GM19025 (cell line): Measurements from ENCODE around the gene EFCAB3.
"Not testable (repeated sequence)": the region's sequence is repeated elsewhere in the genome, so short reads cannot be mapped to it uniquely, and the experiment has no call there.

ENCODE experiments used
- ATAC-seq: cut with Tn5 transposase; IDR thresholded peaks from one replicate; pipeline ENCODE4 v1.9.1; 2021; ENCODE audit warnings: mild to moderate bottlenecking, low read depth, moderate library complexity; ENCODE audit not compliant: unreplicated experiment

EFCAB3 gene

GRCh38 chr17:62380253-62380652, at the start of gene EFCAB3:
TSS of gene EFCAB3 (plus strand) at chr17:62380553. CDS start at chr17:62382980, 2,427 bp downstream.
- ATAC-seq: no peak

DNA sequence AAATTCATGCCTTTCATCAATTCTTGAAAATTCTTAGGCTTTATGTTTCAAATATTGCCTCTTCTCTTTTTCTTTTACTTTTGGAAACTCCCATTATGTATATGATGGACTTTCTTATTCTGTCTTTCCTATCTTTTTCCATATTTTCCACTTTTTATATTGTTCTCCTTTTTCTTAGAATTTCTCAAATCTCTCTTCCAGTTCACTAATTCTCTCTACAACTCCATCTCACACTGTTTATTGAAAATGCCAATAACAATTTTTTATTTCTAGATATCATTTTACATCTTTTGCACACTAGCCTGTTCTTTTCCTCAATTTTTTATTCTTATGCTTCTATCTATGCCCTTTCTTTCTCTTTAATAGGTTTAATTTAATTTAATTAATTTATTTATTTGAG, 43.8 kb upstream of the EFCAB3 start:
- no peak for ATAC-seq

GRCh38 chr17:62343764-62344270, 36.5 kb upstream of the EFCAB3 start:
- ATAC-seq: no peak

- no peak for ATAC-seq
These were observed 29.2 kb upstream of the EFCAB3 start for GRCh38 chr17:62351176-62351575.

GRCh38 chr17:62366191-62366590, 14.2 kb upstream of the EFCAB3 start:
- no peak for ATAC-seq

- ATAC-seq: no peak
These were observed 1.2 kb downstream of the EFCAB3 start for GRCh38 chr17:62381561-62381960.

GRCh38 chr17:62388856-62389255, 8.5 kb downstream of the EFCAB3 start:
- no peak for ATAC-seq

- ATAC-seq: no peak
These were observed 12.6 kb downstream of the EFCAB3 start for GRCh38 chr17:62392908-62393307.

DNA sequence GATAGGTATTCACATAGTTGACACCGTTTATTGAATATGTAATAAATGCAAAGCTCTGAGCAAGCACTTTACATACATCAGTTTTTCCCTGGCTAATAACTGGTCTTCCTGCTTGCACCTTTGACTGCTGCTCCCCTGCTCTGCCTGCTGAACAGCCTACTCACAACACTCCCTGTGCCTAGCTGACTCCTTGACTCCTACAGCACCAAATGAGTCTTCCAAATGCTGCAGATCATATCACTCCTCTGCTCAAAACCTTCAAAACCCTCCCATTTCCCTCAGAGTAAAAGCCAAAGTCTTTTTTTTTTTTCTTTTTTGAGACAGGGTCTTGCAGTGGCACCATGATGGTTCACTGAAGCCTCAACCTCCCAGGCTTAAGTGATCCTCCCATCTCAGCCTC, 18.5 kb downstream of the EFCAB3 start:
- no peak for ATAC-seq

GRCh38 chr17:62405451-62405850, 25.1 kb downstream of the EFCAB3 start:
- no peak for ATAC-seq

DNA sequence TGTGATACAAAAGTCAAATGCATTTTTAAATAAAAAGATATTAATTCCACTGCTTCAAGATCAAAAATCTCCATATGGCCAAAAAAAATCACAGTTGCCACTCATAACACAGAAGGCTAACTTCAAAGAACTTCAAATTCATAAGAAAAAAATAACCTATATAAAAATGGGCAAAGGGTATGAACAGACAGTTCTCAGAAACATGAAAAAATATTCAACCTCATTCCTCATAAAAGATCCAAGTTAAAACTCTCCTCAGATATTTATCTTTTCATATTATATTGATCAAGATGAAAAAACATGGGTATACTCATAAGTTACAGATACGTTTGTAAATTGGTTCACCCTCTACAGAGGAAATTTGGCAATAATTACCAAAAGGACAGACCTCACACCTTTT, 32.7 kb downstream of the EFCAB3 start:
- not testable (repeated sequence) for ATAC-seq

DNA sequence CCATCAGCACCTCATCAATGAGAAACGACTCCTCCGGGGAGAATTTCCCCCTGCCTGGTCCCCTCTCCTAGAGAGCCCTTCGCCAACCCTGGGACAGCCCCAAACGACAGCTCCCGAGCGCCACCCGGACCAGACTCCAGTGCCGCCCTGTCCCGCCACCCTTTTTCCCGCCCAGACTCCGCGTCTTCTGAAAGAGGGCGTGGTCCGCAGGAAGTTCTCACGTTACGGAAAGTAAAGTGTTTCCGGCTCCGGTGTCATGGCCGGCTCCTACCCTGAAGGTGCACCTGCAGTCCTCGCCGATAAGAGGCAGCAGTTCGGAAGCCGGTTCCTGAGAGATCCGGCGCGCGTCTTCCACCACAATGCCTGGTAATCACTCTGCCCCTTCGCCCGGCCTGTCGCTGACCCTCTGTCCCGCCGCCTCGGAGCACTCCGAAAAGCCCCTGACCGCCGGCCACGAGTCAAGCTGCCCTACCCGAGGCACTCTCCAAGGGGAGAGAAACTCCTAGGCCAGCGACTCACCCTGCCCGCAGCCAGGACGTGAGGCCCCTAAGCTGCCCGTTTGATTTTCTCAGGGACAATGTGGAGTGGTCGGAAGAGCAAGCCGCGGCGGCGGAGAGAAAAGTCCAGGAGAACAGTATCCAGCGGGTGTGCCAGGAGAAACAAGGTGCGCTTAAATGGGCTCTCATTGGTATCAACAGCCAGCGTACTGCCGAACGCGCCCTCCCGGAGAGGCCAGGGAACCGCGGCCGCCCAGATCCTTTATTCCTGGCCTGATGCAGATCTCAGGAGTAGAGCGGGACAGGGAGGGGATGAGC, 43.5 kb downstream of the EFCAB3 start, which contains the start of gene METTL2A:
TSS of gene METTL2A (plus strand) at position 251 of the 815 bp plus-strand sequence. CDS start at position 257, 6 bp downstream.
- peak; percentile 86 for ATAC-seq

GRCh38 chr17:62426214-62426613, 45.9 kb downstream of the EFCAB3 start:
- not testable (repeated sequence) for ATAC-seq

DNA sequence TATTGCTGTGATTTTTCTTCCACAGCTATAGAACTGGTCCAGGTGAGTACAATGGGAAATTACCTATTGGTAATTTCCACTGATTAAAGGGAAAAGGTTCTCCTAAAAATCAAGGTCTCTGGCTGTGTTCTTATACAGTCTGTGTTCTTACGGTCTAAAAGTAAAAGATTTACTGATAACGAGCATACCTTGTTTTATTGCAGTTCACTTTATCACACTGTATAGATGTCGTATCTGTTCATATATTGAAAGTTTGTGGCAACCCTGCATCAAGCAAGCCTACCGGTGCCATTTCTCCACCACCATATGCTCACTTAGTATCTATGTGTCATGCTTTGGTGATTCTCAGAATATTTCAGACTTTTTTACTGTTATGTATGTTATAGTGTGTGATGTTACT, 54.9 kb downstream of the EFCAB3 start:
- ATAC-seq: not testable (repeated sequence)

DNA sequence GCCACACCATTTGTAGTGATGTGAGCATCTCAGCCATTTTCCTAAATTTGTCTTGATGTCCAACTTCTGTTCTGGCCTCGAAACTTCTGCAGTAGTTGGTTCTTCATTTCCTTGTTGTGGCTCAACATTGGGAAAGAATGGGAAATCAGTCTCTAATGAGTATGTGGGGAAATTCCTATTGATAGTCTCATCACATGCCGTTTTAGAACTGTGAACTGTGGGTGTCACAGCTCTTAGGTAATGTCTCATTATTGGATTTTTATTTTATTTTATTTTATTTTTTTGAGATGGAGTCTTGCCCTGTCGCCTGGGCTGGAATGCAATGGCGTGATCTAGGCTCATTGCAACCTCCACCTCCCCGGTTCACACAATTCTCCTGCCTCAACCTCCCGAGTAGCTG, 60.8 kb downstream of the EFCAB3 start:
- ATAC-seq: not testable (repeated sequence)

GRCh38 chr17:62444063-62444462, 63.7 kb downstream of the EFCAB3 start:
- no peak for ATAC-seq

- not testable (repeated sequence) for ATAC-seq
These were observed 65.4 kb downstream of the EFCAB3 start for GRCh38 chr17:62445791-62446190.

GRCh38 chr17:62452195-62452594, 71.8 kb downstream of the EFCAB3 start:
- not testable (repeated sequence) for ATAC-seq

DNA sequence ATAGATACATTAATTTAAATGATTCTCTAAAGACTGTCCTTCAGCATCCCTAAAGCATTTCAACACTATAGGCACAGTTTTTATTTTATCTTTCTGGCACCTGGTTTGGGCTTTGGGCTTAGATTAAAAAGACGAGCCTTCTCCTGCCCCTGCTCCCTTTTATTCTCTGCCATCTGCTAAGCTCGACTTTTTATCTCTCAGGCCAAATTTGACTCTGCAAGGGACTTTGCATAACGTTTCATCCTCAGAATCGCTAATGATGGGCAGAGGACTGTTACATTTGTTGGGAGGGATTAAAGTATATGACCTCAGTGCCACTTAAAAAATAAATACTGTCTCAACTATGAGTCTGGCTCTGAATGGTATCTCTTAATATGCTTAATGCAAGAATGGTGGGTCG, 72.7 kb downstream of the EFCAB3 start:
- ATAC-seq: not testable (repeated sequence)

GRCh38 chr17:62453656-62454055, 73.3 kb downstream of the EFCAB3 start:
- ATAC-seq: not testable (repeated sequence)

- ATAC-seq: peak; percentile 37
These were observed 73.8 kb downstream of the EFCAB3 start for GRCh38 chr17:62454111-62454510.

GRCh38 chr17:62456016-62456415, 75.7 kb downstream of the EFCAB3 start:
- no peak for ATAC-seq
